SK-N-SH treated with all-trans-retinoic acid at 6 μM for 48 hours (cell line): Measurements from ENCODE around the gene CASZ1.

Source experiments
- ATAC-seq: fragments of 200-7000 bp; cut with Tn5 transposase; 3 replicates; pipeline ENCODE4 v1.9.1; 2020; ENCODE audit warnings: mild to moderate bottlenecking, moderate library complexity
- ARNTL ChIP-seq: fragments of 450-650 bp; formaldehyde crosslinking; IDR thresholded peaks from 2 replicates; pipeline ENCODE4 v1.5.0; 2020; ENCODE audit warnings: low read depth, mild to moderate bottlenecking, moderate library complexity, borderline replicate concordance
- BACH2 ChIP-seq: fragments of 250-450 bp; sonication (Bioruptor Pico); IDR thresholded peaks from 2 replicates; pipeline ENCODE4 v1.9.0; 2021; ENCODE audit warnings: mild to moderate bottlenecking, borderline replicate concordance
- CSDC2 ChIP-seq: fragments of 250-450 bp; sonication (Bioruptor Pico); IDR thresholded peaks from 2 replicates; pipeline ENCODE4 v1.5.0; 2020; ENCODE audit warnings: mild to moderate bottlenecking, moderate library complexity
- CSRNP3 ChIP-seq: fragments of 250-450 bp; sonication (Bioruptor Pico); IDR thresholded peaks from 2 replicates; pipeline ENCODE4 v1.5.1; 2021; ENCODE audit warnings: mild to moderate bottlenecking, moderate library complexity
- ESRRG ChIP-seq: fragments of 250-450 bp; sonication (Bioruptor Pico); IDR thresholded peaks from 2 replicates; pipeline ENCODE4 v1.6.1; 2021; ENCODE audit warnings: mild to moderate bottlenecking
- GLIS3 ChIP-seq: fragments of 250-450 bp; sonication (Bioruptor Pico); IDR thresholded peaks from 2 replicates; pipeline ENCODE4 v1.5.0; 2020; ENCODE audit warnings: mild to moderate bottlenecking, moderate library complexity
- ISL1 ChIP-seq: fragments of 250-450 bp; sonication (Bioruptor Pico); IDR thresholded peaks from 2 replicates; pipeline ENCODE4 v2.1.2; 2022; ENCODE audit warnings: mild to moderate bottlenecking, moderate library complexity
- OSR1 ChIP-seq: fragments of 250-450 bp; sonication (Bioruptor Pico); IDR thresholded peaks from 2 replicates; pipeline ENCODE4 v1.8.0; 2022; ENCODE audit warnings: moderate library complexity, mild to moderate bottlenecking, inconsistent platforms
- POU6F1 ChIP-seq: fragments of 250-450 bp; sonication (Bioruptor Pico); IDR thresholded peaks from 2 replicates; pipeline ENCODE4 v1.8.0; 2021; ENCODE audit warnings: low read depth, mild to moderate bottlenecking, moderate library complexity, borderline replicate concordance
- PPARA ChIP-seq: fragments of 250-450 bp; sonication (Bioruptor Pico); IDR thresholded peaks from 2 replicates; pipeline ENCODE4 v1.5.0; 2020; ENCODE audit warnings: mild to moderate bottlenecking, borderline replicate concordance
- RARB ChIP-seq: fragments of 250-450 bp; sonication (Bioruptor Pico); IDR thresholded peaks from 2 replicates; pipeline ENCODE4 v1.8.0; 2021; ENCODE audit warnings: mild to moderate bottlenecking, moderate library complexity
- SNAI2 ChIP-seq: fragments of 250-450 bp; sonication (Bioruptor Pico); IDR thresholded peaks from 2 replicates; pipeline ENCODE4 v1.5.0; 2020; ENCODE audit warnings: mild to moderate bottlenecking, moderate library complexity
- TCF4 ChIP-seq: fragments of 250-450 bp; sonication (Bioruptor Pico); IDR thresholded peaks from 2 replicates; pipeline ENCODE4 v1.8.0; 2021; ENCODE audit warnings: mild to moderate bottlenecking, moderate library complexity, borderline replicate concordance
- TOX ChIP-seq: fragments of 250-450 bp; sonication (Bioruptor Pico); IDR thresholded peaks from 2 replicates; pipeline ENCODE4 v1.8.0; 2021; ENCODE audit warnings: mild to moderate bottlenecking, moderate library complexity, borderline replicate concordance
- TSHZ2 ChIP-seq: fragments of 250-450 bp; sonication (Bioruptor Pico); IDR thresholded peaks from 2 replicates; pipeline ENCODE4 v1.5.0; 2020; ENCODE audit warnings: mild to moderate bottlenecking, moderate library complexity
- ZC3H10 ChIP-seq: fragments of 250-450 bp; sonication (Bioruptor Pico); IDR thresholded peaks from 2 replicates; pipeline ENCODE4 v1.5.1; 2021; ENCODE audit warnings: mild to moderate bottlenecking, moderate library complexity
- ZFP3 ChIP-seq: fragments of 250-450 bp; sonication (Bioruptor Pico); IDR thresholded peaks from 2 replicates; pipeline ENCODE4 v1.5.0; 2020; ENCODE audit warnings: mild to moderate bottlenecking, moderate library complexity
- ZFP30 ChIP-seq: fragments of 450-650 bp; formaldehyde crosslinking; IDR thresholded peaks from 2 replicates; pipeline ENCODE4 v1.5.0; 2022; ENCODE audit warnings: mild to moderate bottlenecking, moderate library complexity
- ZNF565 ChIP-seq: fragments of 450-650 bp; formaldehyde crosslinking; conservative IDR thresholded peaks from 2 replicates; pipeline ENCODE4 v1.5.0; 2020; ENCODE audit warnings: low read depth, mild to moderate bottlenecking, moderate library complexity
- ZNF70 ChIP-seq: fragments of 450-650 bp; formaldehyde crosslinking; IDR thresholded peaks from 2 replicates; pipeline ENCODE4 v1.5.0; 2020; ENCODE audit warnings: mild to moderate bottlenecking, moderate library complexity
- ZNF8 ChIP-seq: fragments of 450-650 bp; formaldehyde crosslinking; IDR thresholded peaks from 2 replicates; pipeline ENCODE4 v1.5.0; 2020; ENCODE audit warnings: mild to moderate bottlenecking, moderate library complexity

Gene CASZ1

DNA sequence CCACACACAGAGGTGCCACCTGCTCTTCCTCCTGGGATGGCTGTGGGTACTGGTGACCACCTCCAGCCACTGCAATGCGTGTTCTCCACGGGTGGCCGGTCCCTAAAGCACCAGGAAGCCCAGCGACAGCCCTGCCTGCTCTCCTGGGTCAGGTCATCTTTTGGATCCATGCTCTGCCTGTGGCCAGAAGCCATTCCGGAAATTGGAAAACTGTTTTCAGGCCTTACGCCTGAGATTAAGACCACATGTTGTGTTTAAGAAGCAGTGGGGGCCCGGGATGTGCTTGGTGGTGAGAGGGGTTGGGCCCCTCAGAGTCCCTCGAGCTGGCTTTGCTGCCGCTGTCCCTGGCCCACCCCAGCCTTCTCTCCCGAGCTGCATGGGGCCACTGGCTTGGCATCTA lies 170.9 kb downstream of the CASZ1 start (continued):
- TF ChIP-seq ISL1 (CRISPR knock-in tag) (no peak), ZC3H10 (CRISPR knock-in tag) (no peak), ARNTL (CRISPR knock-in tag) (no peak), ESRRG (CRISPR knock-in tag) (no peak), POU6F1 (CRISPR knock-in tag) (no peak), ZNF70 (no peak), ZNF8 (CRISPR knock-in tag) (no peak), TCF4 (no peak), BACH2 (no peak), CSDC2 (CRISPR knock-in tag) (no peak), TOX (CRISPR knock-in tag) (no peak), OSR1 (CRISPR knock-in tag) (no peak)

DNA sequence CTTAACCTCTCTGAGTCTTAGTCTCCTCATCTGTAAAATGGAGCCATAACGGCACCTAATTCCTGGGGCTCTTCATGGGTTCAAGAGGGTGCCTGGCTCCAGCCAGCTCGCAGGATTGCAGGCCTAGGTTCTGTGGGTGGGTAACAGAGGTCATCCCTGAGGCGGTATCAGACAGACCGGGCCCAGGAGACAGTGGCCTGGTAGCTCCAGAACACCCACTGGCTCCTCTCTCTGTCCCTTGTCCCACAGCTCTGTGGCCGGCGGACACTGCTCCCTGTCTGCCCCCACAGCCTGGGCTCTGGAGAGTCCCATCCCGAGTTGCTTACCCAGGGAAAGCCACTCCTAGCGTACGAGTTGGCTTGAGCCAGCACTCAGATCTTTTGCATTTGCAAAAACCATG lies 171.4 kb downstream of the CASZ1 start:
- no peak for TF ChIP-seq CSDC2 (CRISPR knock-in tag)
- TF ChIP-seq ZNF565 (CRISPR knock-in tag) = no peak
- TF ChIP-seq ZFP30 (CRISPR knock-in tag) = no peak
- no peak for ATAC-seq

DNA sequence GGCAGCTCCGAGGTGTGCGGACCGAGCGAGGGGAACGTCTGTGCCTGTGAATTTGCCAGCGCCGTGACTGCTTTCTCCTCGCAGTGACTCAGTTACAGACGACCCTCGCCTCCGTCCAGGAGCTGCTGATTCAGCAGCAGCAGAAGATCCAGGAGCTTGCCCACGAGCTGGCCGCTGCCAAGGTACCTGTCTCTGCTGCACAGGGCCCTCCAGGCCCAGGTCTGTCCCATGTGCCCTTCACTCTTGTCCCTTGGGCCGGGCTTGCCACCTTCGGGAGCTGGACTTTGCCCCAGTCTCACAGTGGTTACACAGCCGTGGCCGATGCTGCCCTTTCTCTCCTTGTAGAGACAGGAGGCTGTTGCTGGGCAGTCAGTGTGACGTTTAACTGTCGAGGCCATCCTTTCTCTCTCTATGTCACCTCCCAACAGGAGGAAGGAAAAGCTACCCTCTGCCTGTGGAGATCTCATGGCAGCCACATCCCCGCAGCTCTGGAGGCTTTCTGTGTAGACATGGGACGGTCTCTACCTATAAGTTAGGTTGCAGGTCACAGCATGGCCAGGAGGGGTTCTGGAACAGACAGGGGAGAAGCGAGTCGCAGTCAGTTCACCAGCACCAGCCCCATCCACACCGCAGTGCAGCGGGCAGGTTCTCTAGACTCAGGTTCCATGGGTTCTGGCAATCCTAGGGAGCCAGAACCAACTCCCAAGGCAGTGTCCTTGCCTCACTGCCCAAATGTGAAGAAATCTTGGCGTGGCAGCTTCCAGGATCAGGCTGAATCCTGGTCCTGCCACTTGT lies 172.0 kb downstream of the CASZ1 start:
- ATAC-seq = no peak
- TF ChIP-seq POU6F1 (CRISPR knock-in tag) (no peak), BACH2 (no peak), ZFP30 (CRISPR knock-in tag) (no peak), CSDC2 (CRISPR knock-in tag) (no peak)
- TF ChIP-seq, all 23 proteins: peak for 0

DNA sequence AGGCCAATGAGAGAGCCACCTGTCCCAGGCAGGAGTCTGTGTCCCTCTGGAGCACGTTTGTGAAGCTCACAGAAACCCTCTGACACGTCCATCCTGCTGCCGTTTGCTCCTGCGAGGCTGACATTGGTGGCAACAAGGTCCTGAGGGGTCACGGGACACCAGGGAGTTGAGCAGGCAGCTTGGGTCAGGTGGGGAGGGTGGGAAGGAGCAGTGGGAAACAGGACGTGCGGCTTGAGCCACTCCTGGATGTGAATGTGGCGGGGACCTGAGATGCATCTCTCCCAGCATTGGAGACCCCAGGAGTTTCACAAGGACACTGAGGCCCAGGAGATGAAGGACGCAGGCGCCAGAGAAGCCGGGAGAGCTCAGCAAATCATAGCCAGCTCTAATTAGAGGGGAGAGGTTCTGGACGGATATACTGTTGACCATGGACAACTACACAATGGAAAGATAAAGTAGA lies 172.7 kb downstream of the CASZ1 start:
- no peak for ATAC-seq
- TF ChIP-seq ESRRG (CRISPR knock-in tag) (no peak), ZFP30 (CRISPR knock-in tag) (no peak), ZNF565 (CRISPR knock-in tag) (no peak), SNAI2 (CRISPR knock-in tag) (no peak), ZFP3 (no peak), CSRNP3 (CRISPR knock-in tag) (no peak), POU6F1 (CRISPR knock-in tag) (no peak), ZC3H10 (CRISPR knock-in tag) (no peak), PPARA (no peak), TSHZ2 (no peak), RARB (CRISPR knock-in tag) (no peak), GLIS3 (CRISPR knock-in tag) (no peak)
